GM21619 (cell line): ENCODE data around the gene ENOX2.

ENCODE experiments used
- ATAC-seq: cut with Tn5 transposase; IDR thresholded peaks from one replicate; pipeline ENCODE4 v1.9.1; 2021; ENCODE audit not compliant: unreplicated experiment

Gene ENOX2

DNA sequence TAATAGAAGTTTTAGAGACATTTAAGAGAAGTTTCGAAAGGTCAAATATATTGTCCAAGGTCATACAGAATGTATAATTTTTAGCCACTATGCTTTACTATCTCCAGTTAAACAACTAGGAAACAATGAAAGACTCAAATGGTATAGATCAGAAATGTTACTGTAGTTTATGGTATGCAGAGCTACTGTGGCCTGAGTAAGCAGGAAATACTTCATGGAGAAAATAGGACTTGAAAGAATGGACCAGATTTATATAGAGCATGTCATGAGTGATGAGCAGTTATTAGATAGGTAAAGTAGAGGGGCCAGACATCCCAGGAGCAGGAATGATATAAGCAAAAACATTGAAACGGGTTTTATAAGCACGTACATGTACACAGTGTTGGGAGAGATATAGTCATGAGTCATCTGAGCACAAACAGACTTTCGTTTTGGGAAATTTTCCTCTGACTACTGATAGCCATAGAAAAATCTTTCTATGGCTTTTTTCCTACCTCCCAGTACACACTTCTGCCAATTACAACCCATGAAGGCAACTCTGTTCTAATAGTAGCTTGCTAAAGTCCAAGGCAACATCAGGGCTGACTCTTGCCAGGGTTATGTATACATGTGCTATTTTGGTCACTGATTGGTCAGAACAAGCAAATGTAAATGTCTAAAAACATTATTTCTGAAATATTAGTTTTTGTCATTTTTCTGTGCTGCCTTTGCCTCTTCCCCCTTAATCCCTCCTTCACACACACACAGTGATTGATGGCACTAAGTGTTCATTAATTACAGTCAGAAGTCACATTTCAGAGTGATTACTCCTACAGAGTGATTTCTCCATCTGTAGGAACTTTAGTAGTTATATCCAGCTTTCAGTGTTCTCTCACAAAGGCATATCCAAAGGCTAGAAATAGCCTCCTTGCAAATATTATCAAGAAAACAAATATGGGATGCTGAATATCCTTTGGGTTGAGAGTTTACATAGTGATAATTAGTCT is 198.7 kb downstream of the ENOX2 start:
- ATAC-seq: no peak

DNA sequence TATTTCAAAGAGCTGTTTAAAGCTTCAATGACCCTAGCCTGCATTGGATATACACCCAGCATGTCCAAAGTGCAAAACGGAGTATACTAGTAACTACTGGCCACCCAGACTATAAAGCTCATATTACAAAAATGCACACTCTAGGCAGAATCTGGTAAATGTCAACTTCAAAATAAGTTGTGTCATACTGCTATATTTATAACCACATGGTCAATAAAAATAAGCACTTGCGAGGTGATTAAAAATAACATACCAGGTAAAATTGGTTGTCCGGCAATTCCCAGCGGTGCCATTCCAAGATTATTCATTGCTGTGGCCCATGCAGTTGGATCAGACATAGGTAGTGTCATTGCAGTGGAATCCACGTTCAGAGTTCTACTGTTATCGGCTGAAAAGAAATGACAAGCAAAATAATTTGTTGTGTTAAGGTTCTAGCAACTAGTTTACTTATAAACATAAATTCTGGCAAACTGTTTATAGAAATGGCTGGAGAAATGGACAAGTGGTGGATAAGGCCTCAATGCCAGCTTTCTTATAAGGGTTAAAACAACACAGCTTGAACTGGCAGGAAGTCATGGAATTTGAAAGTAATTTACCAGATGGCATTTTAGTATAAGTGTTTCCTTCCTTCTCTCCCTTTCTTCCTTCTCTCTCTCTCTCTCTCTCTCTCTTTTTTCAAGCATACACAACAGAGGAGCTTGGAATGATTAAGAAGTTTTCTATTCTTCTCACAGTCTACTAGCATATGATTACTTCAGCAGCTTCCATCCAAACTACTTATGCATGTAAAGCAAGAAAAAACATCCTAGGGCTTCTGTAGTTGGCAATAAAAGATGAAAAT is 199.9 kb downstream of the ENOX2 start:
- ATAC-seq: no peak

DNA sequence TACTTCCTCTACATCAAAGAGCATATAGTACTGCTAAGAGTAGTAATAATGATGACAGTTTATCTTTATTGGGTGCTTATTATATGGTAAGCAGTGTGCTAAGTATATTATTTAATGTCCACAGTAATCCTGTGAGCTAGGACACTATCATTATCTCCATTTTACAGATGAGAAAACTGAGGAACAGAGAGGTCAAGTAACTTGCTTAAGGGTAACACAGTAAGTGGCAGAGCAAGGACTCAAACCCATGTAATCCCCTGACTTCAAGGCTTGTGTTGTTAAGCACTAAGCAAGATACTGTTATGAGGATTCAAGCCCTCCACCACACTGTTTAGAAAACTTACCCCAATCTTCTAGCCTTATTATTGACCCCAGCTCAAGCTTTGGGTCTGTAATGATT is 202.4 kb downstream of the ENOX2 start:
- no peak for ATAC-seq

DNA sequence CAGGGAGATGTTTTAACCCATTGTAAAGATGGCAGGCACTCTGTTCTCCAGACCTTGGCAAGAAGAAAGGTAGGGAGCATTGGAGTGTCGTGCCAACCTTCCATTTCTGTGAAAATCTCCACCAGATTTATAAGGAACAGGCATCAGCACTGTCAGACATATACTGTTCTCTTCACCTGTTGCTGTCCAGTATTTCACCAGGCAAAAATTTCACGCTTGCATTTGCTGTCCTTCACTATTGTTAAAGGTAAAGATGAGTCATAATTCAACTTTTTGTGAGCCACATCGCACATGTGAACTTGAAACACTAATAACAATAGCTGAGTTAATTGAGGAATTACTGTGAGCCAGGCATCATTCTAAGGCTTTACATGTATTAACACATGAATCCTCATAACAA is 203.4 kb downstream of the ENOX2 start:
- ATAC-seq: no peak

DNA sequence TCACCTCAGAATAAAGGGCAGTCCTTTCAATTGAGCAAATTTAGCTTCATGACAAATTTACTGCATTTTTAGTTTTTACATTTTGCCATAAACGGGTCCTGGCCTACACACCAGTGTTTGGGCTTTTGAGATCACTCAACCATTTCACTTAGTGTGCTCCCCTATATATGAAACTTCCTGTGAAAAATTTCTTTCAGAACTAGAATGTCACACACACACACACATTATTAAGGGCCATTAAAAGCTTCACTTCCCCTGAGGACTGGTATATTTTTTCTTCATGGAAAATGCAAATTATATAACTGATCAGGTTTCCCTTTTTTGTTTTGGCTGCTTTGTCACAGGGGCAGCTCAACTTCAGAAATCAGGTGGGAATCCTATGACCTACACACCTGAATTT is 206.5 kb downstream of the ENOX2 start:
- ATAC-seq: no peak

DNA sequence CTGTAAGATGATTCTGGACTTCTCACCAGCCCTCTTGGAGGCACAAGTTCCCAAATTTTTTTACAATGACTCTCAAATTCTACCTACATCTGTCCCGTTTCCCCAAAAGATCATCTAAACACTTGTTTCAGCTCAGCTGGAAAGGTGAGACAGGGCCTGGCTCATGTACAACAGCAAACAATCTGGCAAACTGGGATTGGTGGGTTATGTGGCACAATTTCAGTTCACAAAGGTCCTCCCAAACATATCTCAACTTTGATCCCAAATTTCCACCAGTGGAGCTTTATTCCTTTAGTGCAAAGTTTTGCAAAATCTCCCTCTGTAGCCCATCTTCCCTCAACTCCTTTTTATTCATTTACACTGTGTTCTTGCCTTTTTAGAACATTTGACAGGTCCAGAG is 207.1 kb downstream of the ENOX2 start:
- no peak for ATAC-seq

DNA sequence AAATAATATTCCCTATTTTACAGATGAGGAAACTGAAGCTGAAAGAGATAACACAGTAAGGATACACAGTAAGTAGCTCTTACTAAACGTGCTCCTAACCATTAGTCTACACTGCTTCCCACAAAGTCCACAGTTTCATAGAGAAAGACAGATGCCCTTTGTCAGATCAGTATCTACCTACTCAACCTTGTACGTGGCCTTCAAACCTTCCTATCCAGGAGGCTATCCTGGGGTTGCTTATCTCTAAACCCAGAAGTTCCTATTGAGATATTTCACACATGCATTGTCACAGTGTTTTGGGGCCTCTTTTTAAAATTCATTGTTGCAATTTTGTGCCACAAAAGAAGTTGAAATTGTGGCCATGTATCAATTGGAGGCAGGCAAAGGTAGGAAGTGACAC is 208.0 kb downstream of the ENOX2 start:
- ATAC-seq: no peak

DNA sequence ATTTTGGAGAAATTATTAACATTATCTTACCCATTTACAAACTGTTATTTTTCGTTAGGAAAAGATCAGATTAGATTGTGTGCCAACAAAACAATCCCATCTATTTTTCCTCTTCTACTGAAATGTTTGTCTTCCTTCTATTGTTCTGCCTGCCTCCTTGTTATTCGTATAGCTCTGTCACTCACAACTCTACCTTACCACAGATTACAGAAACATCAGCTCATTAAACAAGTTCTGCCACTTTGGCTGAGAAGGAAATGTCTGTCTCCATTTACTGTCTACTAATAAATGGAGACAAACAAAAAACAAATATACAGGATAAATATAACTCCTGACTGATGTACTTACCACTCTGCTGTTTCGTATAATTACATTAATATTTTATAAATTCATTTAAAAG is 211.4 kb downstream of the ENOX2 start:
- no peak for ATAC-seq

DNA sequence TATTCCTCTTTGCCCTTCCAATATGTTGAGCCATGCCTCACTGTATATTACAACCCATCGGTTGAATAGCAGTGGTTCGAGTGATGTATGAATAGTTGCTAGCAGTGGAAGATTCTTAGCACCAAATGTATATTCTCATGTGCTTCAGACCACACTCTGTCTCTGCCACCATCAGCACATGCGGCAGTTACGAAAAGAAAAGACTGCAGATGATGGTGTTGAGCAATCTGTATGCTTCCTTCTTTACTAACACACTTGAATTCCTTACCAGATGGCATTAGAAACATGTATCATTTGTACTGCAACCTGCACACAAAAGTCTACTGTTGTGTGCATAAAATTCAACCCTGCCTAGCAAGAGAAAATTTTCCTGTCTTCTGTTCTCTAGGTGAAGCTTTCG is 214.6 kb downstream of the ENOX2 start:
- no peak for ATAC-seq

DNA sequence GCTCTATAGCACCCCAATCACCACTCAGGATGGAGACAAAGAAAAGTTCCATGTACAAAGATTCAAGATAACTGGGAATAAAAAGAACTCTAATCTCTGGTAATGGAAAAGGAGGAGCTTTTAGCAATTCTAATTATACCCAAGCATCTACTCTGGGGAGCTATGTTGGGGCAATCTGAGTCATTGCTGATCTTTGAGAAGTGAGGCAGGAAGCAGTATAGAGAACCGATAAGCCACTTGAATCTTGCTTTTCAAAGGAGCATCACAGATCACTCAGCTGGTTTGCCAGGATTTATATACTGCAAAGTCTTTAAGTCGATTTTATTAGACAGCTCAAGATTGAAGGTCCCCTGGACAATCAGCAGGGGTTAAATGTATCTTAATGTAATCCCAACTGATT is 220.0 kb downstream of the ENOX2 start:
- no peak for ATAC-seq

DNA sequence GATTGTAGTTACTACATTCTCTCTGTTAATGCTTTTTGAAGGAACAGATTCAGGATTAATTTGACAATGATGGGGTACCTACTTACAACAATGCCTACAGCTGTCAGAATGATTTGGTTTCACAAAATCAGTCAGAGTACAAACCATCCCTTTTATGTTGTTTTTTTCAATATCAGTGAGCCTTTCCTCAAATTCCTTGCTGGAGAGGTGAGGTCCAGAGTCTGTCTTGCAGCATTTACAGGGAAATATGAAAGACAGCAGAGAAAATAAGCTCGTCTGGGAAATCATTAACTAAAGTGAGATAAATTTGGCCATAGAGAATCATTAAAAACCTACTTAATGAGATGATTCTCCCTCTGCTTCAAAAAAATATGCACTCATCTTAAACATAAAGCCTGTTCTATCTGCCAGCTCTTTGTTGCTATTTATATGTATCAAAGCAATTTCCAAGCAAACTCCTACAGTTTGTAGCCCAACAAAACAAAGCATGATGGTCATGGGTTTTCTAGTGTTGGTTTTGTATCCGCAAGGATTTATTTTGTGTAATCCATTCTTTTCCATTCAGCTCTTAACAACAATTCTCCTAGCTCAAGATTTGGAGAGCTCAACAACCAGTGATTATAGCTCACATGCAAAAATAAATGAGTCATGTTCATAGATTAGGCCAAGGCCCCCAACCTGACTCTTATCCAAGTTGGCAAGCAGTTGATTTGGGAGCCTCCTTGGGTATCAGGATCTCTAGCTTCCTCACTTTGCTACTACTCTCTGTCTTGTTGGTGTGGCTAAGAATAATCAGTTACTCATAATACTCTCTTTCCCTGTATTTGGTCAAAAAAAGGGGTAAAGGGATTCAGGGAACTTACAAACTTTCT is 222.6 kb downstream of the ENOX2 start:
- ATAC-seq: no peak

DNA sequence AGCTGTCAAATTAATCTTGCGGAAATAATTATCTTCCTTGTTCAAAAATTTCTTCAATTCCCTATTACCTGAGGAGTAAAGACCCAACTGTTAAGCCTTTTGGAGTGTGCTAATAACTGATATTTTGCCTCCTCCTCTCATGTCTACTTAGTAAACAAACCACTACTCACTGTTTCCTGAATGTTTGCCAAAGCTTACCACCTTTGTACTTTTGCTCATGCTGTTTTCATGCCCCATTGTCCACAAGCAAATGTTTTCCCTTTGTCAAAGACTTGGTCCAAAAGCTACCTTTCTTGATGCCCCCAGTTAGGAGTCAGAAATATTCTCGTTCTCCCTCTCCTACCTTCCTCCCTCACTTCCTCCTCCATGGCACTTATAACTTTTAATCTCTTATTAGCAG is 226.1 kb downstream of the ENOX2 start:
- ATAC-seq: no peak

DNA sequence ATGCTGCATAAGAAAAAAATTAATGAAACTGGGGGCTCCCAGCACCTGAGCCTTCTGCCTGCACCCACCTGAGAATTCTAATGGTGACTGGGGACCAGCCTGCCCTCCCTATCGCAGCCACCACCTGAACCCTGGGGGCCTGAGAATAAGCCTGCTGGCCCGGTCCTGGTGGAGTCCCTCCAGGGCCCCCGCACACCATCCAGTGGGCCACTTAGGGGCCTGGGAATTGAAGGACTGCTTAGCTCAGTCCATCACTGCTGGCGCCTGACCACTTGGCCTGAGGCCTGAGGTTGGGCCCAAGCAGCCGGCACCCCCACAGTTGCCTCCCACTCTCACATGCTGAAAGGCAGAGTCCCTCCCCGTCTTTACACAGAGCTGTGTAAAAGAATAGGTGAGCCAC is 230.8 kb downstream of the ENOX2 start:
- no peak for ATAC-seq

DNA sequence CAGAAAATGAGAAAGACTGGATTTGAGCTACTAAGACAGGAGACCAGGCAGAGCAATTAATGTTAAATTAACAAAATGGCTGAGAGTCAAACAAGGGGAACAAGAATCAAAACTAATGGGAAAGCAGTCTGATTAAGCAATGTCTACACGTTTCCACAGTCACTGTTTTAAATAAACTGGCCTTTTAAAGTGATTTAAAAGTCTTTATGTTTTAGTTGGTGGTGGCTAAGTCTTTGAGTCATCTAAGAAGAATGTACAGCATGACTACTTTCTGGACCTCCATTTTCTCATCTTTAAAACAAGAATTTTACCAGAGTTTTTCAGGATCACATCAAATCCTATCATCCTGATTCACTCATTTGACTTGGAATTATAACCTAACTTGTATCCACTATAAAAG is 233.8 kb downstream of the ENOX2 start:
- ATAC-seq: no peak

DNA sequence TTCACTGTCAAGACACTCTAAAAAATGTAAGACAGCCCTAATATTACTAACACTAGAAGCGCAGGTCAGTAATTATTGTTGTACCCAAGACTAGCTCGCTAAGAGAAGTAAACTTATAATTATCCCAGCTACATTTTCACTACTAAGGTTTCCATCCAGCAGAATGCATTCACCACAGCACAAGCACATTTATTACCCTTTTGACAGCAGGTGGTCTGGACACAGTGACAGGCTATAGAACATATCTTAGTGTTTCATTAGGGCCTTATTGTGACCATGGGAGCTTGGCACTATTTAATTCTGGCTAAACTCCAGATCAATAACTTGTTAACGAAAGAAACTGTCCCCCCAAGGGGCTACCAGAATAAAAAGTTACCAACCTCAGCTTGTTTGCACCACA is 237.7 kb downstream of the ENOX2 start:
- ATAC-seq: no peak

DNA sequence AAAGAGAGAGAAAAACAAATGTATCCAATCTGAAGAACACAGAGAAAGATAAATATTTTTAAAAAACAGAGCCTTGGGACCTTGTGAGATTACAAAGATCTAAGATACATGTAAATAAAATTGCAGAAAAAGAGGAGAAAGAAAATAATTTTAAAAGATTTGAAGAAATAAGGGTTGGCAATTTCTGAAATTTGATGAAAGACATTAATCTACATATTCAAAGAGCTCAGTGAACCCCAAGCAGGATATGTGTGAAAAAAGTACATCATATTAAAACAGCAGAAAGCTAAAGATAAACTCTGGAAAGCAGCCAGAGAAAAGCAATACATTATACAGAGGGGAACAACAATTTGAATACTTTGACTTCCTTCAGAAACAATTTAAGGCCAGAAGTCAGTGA is 244.7 kb downstream of the ENOX2 start:
- no peak for ATAC-seq

DNA sequence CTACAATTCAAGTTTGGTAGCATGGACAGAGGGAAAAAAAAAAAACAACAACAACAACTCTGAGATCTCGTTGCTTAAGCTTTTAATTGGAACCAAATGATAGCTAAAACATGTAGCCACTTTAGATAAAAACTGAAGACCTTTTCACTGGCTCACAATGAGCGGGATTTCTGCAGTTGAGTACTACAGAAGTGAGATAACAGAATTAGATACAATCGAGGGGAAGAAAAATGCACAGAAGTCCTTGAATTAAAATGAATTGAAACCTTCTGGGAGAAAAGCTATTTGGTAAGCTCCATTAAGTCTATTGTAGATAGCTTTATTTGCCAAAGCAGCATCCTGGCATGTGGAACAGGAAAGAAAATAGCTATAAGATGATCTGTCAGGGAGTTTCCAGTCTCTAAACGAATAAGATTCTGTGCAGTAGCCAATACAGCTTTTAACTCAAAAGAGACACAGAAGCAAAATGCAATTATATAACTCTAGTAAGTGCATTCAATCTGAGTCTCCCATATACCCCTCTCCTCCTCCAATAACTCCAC is 248.5 kb downstream of the ENOX2 start:
- ATAC-seq: no peak

DNA sequence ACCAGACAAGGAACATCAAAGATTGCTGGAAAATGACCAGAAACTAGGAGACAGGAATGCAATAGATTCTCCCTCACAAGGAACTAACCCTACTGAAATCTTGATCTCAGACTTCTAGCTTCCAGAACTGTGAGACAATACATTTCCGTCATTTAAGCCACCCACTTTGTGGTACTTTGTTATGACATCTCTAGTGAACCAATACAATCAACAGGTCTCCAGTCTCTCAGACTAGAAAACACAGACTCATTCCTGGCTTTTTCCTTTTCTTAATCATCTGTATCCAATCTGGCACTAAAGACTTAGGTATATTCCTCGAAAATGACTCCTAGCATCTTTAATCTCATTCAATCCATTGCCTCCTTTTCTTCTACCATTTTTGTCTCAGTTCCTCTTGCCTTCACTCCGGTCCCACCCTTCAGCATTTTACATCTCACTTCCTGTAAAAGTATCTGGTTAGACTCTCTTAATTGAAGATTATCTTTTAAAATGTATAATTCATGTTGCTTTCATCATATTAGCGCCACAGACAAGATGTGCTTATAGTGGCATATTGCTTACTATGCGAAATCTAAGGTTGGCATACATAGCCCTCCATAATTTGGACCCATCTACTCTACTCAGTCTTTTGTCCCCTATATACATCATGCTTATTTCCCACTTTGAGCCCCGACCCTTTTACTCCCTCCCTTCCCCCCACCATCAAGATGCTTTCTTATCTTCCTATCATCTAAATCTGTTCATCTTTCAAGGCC is 250.0 kb downstream of the ENOX2 start:
- ATAC-seq: no peak

DNA sequence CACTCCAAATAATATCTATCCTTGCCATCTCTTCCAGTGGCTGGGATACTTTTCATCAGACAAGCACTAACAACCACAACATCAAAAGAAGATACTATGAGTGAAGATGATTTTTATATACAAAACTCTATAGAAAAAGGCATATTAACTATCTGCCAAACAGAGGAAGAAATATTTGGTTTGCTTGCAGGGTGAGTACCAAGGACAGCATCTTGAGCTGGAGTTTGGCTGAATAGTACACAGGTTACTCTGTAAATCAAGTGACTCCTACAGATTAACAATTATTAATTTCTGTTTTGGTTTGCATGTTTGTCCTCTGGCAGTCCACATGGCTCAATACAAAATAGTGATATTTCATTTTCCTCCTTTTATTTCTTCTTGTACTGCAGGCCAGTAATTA is 253.3 kb downstream of the ENOX2 start:
- no peak for ATAC-seq

DNA sequence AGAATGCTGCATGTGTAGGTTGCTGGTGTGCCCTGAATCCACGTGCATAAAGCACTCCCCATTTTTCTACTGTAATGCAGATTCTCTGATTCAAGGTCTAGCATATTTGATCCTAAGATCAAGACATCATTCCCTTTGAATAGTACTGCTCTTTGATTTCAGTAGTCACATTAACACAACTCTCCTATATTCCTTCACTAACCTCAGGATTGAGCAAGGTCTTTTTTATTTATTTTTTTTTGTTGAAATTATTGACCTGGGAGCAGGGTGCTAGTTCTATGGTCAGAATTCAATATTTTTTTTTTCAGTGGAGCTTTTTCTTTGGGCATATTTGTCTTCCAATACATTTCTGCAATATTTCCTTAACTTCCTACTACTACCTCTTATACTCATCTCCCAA is 255.5 kb downstream of the ENOX2 start:
- ATAC-seq: no peak
